ENCODE data around the gene UBE2E2. TPM values are rescaled to one million over a fixed set of nuclear protein-coding genes. Genes with fewer than 3 reads are reported as not detected.

The UBE2E2 gene
- polyA plus RNA-seq, 1 donor from 2014 or later = 19.8 TPM

DNA sequence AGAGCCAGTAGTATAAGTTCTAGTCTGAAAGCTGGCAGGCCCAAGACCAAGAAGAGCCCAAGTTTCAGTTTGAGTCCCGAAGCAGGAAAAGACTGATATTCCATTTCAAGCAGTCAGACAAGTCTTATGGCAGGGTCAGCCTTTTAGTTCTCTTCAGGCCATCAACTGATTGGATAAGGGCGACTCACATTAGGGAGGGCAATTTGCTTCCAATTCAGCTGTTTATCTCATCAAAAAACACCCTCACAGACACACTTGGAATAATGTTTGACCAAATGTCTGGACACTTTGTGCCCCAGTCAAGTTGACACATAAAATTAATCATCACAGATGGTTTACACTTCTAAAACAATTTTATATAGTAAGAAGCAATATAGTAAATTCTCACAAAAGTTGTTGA, 69.7 kb downstream of the UBE2E2 start:
- H3K36me3 ChIP-seq (ENCODE audit: insufficient read depth, low read length) = no peaks in the 10 kb centered on the region

DNA sequence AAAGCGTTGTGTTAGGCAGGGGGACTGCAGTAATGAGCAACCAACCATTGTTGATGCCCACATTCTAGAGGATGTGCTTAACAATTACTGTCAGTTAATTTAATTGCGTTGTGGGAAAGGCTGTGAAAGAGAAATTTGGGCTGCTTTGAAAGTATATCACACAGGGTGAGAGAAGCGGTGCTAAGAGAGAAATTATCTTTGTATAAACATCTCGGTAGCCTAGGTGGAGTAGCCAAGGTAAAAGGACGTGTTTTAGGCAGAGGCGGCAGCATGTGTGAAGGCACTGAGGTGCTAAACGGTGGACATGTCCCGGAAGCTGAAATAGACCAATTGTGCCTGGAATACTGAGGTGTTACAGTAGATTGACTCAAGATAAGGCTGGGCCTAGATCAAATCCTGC, 71.9 kb downstream of the UBE2E2 start:
- Histone ChIP-seq H3K9me3 (ENCODE audit: low read length) (no peaks in the 10 kb centered on the region), H3K36me3 (ENCODE audit: insufficient read depth, low read length) (no peaks in the 10 kb centered on the region), H2AFZ (ENCODE audit: low read depth, low read length) (no peak overlapping the region), H3K4me2 (ENCODE audit: low read length) (no peak overlapping the region), H4K20me1 (ENCODE audit: insufficient read depth) (no peaks in the 10 kb centered on the region), H3K79me2 (replicated peaks; ENCODE audit: insufficient read depth, low read length) (no peaks in the 10 kb centered on the region), H3K9ac (ENCODE audit: low read length) (no peak overlapping the region), H3K4me3 (ENCODE audit: low read length) (no peak overlapping the region), H3K9me2 (ENCODE audit: insufficient read depth, low read length) (no peaks in the 10 kb centered on the region), H3K27me3 (ENCODE audit: insufficient read depth, low read depth, low read length) (no peaks in the 10 kb centered on the region), H3K27ac (ENCODE audit: low read length) (no peak overlapping the region), H3F3A (ENCODE audit: insufficient read depth, low read length, poor library complexity, severe bottlenecking) (no peaks in the 10 kb centered on the region)
- TF ChIP-seq EP300 (conservative IDR thresholded peaks at IDR 0.05; ENCODE audit: poor library complexity, severe bottlenecking) (no peak), EZH2 (IDR thresholded peaks at IDR 0.05; ENCODE audit: borderline replicate concordance, insufficient read depth, low read length, poor library complexity, severe bottlenecking) (no peak), TAF1 (IDR thresholded peaks at IDR 0.05; ENCODE audit: low read depth) (no peak), MXI1 (conservative IDR thresholded peaks at IDR 0.05; ENCODE audit: poor library complexity, severe bottlenecking) (no peak), POLR2AphosphoS5 (IDR thresholded peaks at IDR 0.05) (no peak), SMC3 (conservative IDR thresholded peaks at IDR 0.05; ENCODE audit: poor library complexity) (no peak), RAD21 (conservative IDR thresholded peaks at IDR 0.05) (no peak)
- TF ChIP-seq, protein P1, sequence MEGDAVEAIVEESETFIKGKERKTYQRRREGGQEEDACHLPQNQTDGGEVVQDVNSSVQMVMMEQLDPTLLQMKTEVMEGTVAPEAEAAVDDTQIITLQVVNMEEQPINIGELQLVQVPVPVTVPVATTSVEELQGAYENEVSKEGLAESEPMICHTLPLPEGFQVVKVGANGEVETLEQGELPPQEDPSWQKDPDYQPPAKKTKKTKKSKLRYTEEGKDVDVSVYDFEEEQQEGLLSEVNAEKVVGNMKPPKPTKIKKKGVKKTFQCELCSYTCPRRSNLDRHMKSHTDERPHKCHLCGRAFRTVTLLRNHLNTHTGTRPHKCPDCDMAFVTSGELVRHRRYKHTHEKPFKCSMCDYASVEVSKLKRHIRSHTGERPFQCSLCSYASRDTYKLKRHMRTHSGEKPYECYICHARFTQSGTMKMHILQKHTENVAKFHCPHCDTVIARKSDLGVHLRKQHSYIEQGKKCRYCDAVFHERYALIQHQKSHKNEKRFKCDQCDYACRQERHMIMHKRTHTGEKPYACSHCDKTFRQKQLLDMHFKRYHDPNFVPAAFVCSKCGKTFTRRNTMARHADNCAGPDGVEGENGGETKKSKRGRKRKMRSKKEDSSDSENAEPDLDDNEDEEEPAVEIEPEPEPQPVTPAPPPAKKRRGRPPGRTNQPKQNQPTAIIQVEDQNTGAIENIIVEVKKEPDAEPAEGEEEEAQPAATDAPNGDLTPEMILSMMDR (IDR thresholded peaks at IDR 0.05; ENCODE audit: poor library complexity, severe bottlenecking) = no peak
- TF ChIP-seq, protein P2, sequence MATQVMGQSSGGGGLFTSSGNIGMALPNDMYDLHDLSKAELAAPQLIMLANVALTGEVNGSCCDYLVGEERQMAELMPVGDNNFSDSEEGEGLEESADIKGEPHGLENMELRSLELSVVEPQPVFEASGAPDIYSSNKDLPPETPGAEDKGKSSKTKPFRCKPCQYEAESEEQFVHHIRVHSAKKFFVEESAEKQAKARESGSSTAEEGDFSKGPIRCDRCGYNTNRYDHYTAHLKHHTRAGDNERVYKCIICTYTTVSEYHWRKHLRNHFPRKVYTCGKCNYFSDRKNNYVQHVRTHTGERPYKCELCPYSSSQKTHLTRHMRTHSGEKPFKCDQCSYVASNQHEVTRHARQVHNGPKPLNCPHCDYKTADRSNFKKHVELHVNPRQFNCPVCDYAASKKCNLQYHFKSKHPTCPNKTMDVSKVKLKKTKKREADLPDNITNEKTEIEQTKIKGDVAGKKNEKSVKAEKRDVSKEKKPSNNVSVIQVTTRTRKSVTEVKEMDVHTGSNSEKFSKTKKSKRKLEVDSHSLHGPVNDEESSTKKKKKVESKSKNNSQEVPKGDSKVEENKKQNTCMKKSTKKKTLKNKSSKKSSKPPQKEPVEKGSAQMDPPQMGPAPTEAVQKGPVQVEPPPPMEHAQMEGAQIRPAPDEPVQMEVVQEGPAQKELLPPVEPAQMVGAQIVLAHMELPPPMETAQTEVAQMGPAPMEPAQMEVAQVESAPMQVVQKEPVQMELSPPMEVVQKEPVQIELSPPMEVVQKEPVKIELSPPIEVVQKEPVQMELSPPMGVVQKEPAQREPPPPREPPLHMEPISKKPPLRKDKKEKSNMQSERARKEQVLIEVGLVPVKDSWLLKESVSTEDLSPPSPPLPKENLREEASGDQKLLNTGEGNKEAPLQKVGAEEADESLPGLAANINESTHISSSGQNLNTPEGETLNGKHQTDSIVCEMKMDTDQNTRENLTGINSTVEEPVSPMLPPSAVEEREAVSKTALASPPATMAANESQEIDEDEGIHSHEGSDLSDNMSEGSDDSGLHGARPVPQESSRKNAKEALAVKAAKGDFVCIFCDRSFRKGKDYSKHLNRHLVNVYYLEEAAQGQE (IDR thresholded peaks at IDR 0.05; ENCODE audit: borderline replicate concordance) = no peak

More for the DNA sequence above, 69.7 kb downstream of the UBE2E2 start:
- H3K4me2 ChIP-seq (ENCODE audit: low read length) = no peak overlapping the region
- H3K27me3 ChIP-seq (ENCODE audit: insufficient read depth, low read depth, low read length) = no peaks in the 10 kb centered on the region
- no peak overlapping the region for H2AFZ ChIP-seq (ENCODE audit: low read depth, low read length)
- no peak overlapping the region for H3K27ac ChIP-seq (ENCODE audit: low read length)
- no peak overlapping the region for H3K9ac ChIP-seq (ENCODE audit: low read length)
- no peaks in the 10 kb centered on the region for H3F3A ChIP-seq (ENCODE audit: insufficient read depth, low read length, poor library complexity, severe bottlenecking)
- TF ChIP-seq SMC3 (conservative IDR thresholded peaks at IDR 0.05; ENCODE audit: poor library complexity) = no peak
- TF ChIP-seq MXI1 (conservative IDR thresholded peaks at IDR 0.05; ENCODE audit: poor library complexity, severe bottlenecking) = no peak
- TF ChIP-seq EP300 (conservative IDR thresholded peaks at IDR 0.05; ENCODE audit: poor library complexity, severe bottlenecking) = no peak
- no peak for TF ChIP-seq EZH2 (IDR thresholded peaks at IDR 0.05; ENCODE audit: borderline replicate concordance, insufficient read depth, low read length, poor library complexity, severe bottlenecking)
- TF ChIP-seq, protein P2 (IDR thresholded peaks at IDR 0.05; ENCODE audit: borderline replicate concordance) = no peak
- no peak for TF ChIP-seq POLR2AphosphoS5 (IDR thresholded peaks at IDR 0.05)
- TF ChIP-seq, protein P1 (IDR thresholded peaks at IDR 0.05; ENCODE audit: poor library complexity, severe bottlenecking) = no peak
- no peak for TF ChIP-seq TAF1 (IDR thresholded peaks at IDR 0.05; ENCODE audit: low read depth)
- TF ChIP-seq RAD21 (conservative IDR thresholded peaks at IDR 0.05) = no peak
- H3K9me2 ChIP-seq (ENCODE audit: insufficient read depth, low read length) = no peaks in the 10 kb centered on the region
- no peaks in the 10 kb centered on the region for H3K79me2 ChIP-seq (replicated peaks; ENCODE audit: insufficient read depth, low read length)
- H4K20me1 ChIP-seq (ENCODE audit: insufficient read depth) = no peaks in the 10 kb centered on the region
- no peak overlapping the region for H3K4me3 ChIP-seq (ENCODE audit: low read length)
- no peaks in the 10 kb centered on the region for H3K9me3 ChIP-seq (ENCODE audit: low read length)
